Esophagus muscularis mucosa (tissue), 4 donors: ENCODE results near the gene ARID1B. TPM values are rescaled to one million over a fixed set of nuclear protein-coding genes. Genes with fewer than 3 reads are reported as not detected.

Source experiments
- DNase-seq: peaks from one replicate; pipeline ENCODE4 v3.0.0-alpha.2; 2017; ENCODE audit errors: extremely low spot score
- H3K27ac ChIP-seq, 4 donors: fragments of 200-600 bp; sonication (generic); replicated peaks in 1 of 4; 1 replicate in 3 of 4; 2 replicates in 1 of 4; pipeline ENCODE4 v1.5.1; 2016 to 2019; ENCODE audit warnings: mild to moderate bottlenecking in 1 of 4
- H3K27me3 ChIP-seq, 4 donors: fragments of 200-600 bp; sonication (generic); one replicate each; pipeline versions ENCODE4 v1.5.1 to v1.6.0; 2016 to 2019
- H3K36me3 ChIP-seq, 4 donors: fragments of 200-600 bp; sonication (generic); one replicate each; pipeline ENCODE4 v1.5.1; 2016 to 2019
- H3K4me1 ChIP-seq, 4 donors: fragments of 200-600 bp; sonication (generic); one replicate each; pipeline ENCODE4 v1.5.1; 2016 to 2019
- H3K4me3 ChIP-seq, 4 donors: fragments of 200-600 bp; sonication (generic); 1 replicate in 2 of 4; 2 replicates in 2 of 4; pipeline ENCODE4 v1.5.1; 2016 to 2019; ENCODE audit warnings: mild to moderate bottlenecking in 4 of 4, moderate library complexity in 1 of 4
- H3K9me3 ChIP-seq, 4 donors: fragments of 200-600 bp; sonication (generic); 1 replicate in 3 of 4; 2 replicates in 1 of 4; pipeline ENCODE4 v1.5.1; 2016 to 2019
- EP300 ChIP-seq: sonication (generic); formaldehyde crosslinking; IDR thresholded peaks from one replicate; pipeline ENCODE4 v1.6.1; 2017; ENCODE audit warnings: antibody characterized with exemption
- POLR2A ChIP-seq: fragments of 450-650 bp; IDR thresholded peaks from one replicate; pipeline ENCODE4 v1.6.1; 2017; ENCODE audit warnings: antibody characterized with exemption, moderate library complexity, mild to moderate bottlenecking, low read depth
- POLR2AphosphoS5 ChIP-seq, 2 donors: sonication (generic); formaldehyde crosslinking; IDR thresholded peaks; one replicate each; pipeline ENCODE4 v1.6.1; 2017; ENCODE audit warnings: antibody characterized with exemption in 2 of 2
- WGBS: methylation state at CpG from one replicate; pipeline ENCODE4 v1.1.5; 2018; 5-methylcytosine and 5-hydroxymethylcytosine counted together
- intact Hi-C: fragments of 100-400 bp; cut with DNase I; formaldehyde crosslinking; loops from one replicate; pipeline ENCODE4 v1.15.1; 2023
- total RNA-seq, 4 donors: library from RNA; depleted of rRNA; stranded (reverse); fragments of >200 nt; gene quantifications; one replicate each; pipeline versions ENCODE4 v1.1.0 to v1.2.1, GENCODE V29; 2016
- TF ChIP-seq, protein P1 (sequence below), 3 experiments: fragments of 200-600 bp in 2 of 3; fragments of 450-650 bp in 1 of 3; sonication (generic) in 2 of 3; IDR thresholded peaks; one replicate each; pipeline ENCODE4 v1.5.1; 2017 to 2019; ENCODE audit warnings: antibody characterized with exemption in 3 of 3, mild to moderate bottlenecking in 2 of 3, moderate library complexity in 1 of 3

The ARID1B gene
- total RNA-seq, 4 donors from 2014 or later, result 55.0 to 87.2 (median 72.7) TPM

DNA sequence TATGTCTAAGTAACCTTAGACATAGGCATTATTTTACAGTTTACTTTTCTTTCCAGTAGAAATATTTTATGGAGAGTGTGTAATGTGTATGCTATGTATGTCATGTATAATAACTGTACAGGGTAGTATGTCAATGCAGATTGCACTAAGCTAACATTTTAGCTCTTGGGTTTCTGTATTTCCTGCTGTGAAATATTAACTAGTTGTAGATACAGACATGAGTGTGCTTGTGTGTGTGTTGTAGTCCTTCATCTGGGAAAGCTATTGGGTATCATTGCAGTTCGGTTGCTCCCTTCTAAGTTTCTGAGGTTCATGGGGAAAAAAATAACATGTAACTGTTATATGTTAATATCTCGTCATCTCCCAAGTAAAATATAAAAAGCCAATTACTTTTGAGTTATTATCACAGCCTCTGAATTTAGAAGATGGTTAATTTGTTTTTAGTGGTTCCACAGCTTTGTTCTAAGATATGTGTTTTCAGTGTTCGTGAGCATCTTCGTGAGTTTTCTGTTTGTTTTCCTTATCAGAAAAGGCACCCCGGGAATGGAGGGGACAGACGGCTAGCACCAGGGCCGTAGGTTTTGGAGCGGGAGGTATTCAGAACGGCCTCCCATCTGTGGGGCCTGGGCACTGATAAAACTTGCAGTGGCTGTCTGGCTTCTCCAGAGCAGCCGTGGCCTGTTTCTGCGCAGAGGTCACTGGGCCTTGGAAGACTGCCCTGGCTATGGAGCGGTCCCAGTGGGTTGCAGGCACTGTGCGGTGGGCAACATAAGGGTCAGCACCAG lies 215.0 kb downstream of the ARID1B start:
- Histone ChIP-seq H3K36me3 (no peaks in the 10 kb centered on the region), H3K4me1 (peaks cover 24 to 56% (median 40%) of the 10 kb centered on the region in 4 donors), H3K27me3 (no peaks in the 10 kb centered on the region), H3K4me3 (no peak overlapping the region), H3K9me3 (no peaks in the 10 kb centered on the region), H3K27ac (no peak overlapping the region)
- WGBS, result 59% methylated on average over 13 of the region's 13 CpGs
- intact Hi-C loops, result no loop called here
- TF ChIP-seq EP300 (no peak), POLR2A (no peak), POLR2AphosphoS5 (IDR thresholded peaks at IDR 0.05) (no peak)
- TF ChIP-seq, protein P1, sequence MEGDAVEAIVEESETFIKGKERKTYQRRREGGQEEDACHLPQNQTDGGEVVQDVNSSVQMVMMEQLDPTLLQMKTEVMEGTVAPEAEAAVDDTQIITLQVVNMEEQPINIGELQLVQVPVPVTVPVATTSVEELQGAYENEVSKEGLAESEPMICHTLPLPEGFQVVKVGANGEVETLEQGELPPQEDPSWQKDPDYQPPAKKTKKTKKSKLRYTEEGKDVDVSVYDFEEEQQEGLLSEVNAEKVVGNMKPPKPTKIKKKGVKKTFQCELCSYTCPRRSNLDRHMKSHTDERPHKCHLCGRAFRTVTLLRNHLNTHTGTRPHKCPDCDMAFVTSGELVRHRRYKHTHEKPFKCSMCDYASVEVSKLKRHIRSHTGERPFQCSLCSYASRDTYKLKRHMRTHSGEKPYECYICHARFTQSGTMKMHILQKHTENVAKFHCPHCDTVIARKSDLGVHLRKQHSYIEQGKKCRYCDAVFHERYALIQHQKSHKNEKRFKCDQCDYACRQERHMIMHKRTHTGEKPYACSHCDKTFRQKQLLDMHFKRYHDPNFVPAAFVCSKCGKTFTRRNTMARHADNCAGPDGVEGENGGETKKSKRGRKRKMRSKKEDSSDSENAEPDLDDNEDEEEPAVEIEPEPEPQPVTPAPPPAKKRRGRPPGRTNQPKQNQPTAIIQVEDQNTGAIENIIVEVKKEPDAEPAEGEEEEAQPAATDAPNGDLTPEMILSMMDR (IDR thresholded peaks at IDR 0.05), result no peak
- no peak for DNase-seq

DNA sequence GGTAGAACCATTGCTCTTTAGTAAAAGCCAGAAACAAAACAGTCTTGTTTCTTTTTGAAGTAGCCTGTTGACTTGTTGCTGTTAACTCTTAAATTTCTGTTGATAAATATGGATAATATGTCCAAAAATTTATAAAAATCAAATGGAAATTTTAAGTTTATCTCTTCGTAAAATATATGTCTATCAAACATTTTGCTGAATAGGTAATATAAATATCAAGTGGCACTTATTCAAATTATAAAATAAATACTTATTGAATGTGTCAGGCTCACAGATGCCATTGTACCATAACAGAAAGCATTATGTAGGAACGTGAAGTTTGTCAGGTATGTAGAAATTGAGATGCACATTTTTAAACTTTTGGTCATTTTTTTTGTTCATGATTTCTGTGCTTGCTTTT lies 216.5 kb downstream of the ARID1B start:
- 74% methylated on average over 2 of the region's 2 CpGs for WGBS
- TF ChIP-seq EP300 (no peak), POLR2AphosphoS5 (IDR thresholded peaks at IDR 0.05) (no peak), POLR2A (no peak)
- TF ChIP-seq, protein P1 (IDR thresholded peaks at IDR 0.05), result no peak
- intact Hi-C loops, result no loop called here
- Histone ChIP-seq H3K27me3 (no peaks in the 10 kb centered on the region), H3K9me3 (no peaks in the 10 kb centered on the region), H3K27ac (no peak overlapping the region), H3K4me3 (no peak overlapping the region), H3K4me1 (peaks cover 13 to 51% (median 37%) of the 10 kb centered on the region in 4 donors), H3K36me3 (no peaks in the 10 kb centered on the region)
- no peak for DNase-seq

DNA sequence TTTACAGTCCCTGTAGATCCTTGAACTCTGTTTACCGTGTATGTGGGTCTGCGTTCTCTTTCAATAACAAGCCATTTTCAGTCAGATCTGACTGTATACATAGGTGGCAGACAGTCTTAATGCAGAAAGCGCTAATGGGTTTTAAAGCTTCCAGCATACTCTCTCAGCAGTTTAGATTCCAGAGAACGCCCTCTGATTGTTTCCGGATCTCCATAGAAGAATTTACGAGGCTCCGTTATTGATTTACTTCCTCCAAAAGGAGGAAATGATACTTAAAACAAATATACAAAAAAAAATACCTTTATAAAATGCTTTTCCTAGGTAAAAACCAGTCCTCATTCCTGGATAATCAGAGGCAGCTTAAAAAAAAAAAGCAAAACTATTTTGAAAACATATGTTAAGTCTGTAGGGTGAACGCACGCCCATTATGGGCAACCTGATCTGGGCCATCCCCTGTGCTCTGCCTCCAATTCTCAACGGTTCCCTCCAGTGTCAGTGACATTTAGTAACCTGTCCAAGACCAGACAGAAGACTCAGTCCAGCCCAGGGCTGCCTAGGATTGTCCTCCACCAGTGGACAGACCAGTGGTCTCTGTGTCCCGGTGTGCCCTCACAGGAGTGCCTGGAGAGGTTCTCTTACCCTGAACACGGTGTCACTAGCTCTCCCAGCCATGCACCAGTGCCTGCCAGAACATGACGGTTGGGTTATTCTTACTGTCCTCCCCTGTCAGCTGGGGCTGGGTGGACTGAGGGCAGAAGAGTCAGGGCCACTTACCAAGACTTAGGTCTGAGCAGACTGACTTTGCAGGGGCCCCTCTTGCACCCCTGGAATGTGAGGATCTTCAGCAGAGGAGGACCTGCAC lies 217.3 kb downstream of the ARID1B start:
- Histone ChIP-seq H3K4me3 (no peak overlapping the region), H3K27me3 (no peaks in the 10 kb centered on the region), H3K36me3 (no peaks in the 10 kb centered on the region), H3K9me3 (no peaks in the 10 kb centered on the region), H3K27ac (no peak overlapping the region), H3K4me1 (peaks cover 13 to 49% (median 36%) of the 10 kb centered on the region in 4 donors)
- intact Hi-C loops, result no loop called here
- DNase-seq, result no peak
- 86% methylated on average over 10 of the region's 13 CpGs for WGBS
- TF ChIP-seq POLR2A (no peak), POLR2AphosphoS5 (IDR thresholded peaks at IDR 0.05) (no peak), EP300 (no peak)
- TF ChIP-seq, protein P1 (IDR thresholded peaks at IDR 0.05), result no peak

DNA sequence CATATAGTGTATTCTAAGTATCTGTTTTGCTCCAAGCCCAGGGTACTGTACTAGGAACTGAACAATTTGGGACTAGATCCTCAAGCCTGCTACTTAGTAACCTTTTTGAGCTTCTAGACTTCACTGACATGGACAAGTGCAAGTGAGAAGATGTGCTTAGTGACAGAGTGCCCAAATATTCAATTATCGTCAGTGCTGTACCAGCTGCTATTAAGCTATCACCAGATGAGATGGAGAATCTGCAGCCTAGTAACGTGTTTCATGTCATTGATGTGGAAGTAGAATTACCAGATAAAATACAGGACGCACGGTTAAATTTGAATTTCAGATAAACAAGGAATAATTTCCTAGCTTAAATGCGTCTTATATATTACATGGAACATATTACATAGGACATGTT lies 218.3 kb downstream of the ARID1B start:
- no peak overlapping the region for H3K4me3 ChIP-seq
- H3K9me3 ChIP-seq, result no peaks in the 10 kb centered on the region
- H3K27me3 ChIP-seq, result no peaks in the 10 kb centered on the region
- no peak for DNase-seq
- H3K36me3 ChIP-seq, result no peaks in the 10 kb centered on the region
- TF ChIP-seq POLR2AphosphoS5 (IDR thresholded peaks at IDR 0.05) (no peak), EP300 (no peak), POLR2A (no peak)
- TF ChIP-seq, protein P1 (IDR thresholded peaks at IDR 0.05), result no peak
- WGBS, result 92% methylated on average over 5 of the region's 5 CpGs
- intact Hi-C loops, result no loop called here
- peaks cover 13 to 47% (median 36%) of the 10 kb centered on the region in 4 donors for H3K4me1 ChIP-seq
- H3K27ac ChIP-seq, result no peak overlapping the region
